CD4-positive, alpha-beta T cell treated with Interleukin-6 at 100 ng/mL for 8 hours (primary cell): ENCODE measurements around the gene TAX1BP1.

ENCODE experiments used
- DNase-seq: peaks from one replicate; pipeline ENCODE4 v3.0.0-alpha.2; 2020; ENCODE audit warnings: mixed read lengths, low spot score

TAX1BP1 gene

DNA sequence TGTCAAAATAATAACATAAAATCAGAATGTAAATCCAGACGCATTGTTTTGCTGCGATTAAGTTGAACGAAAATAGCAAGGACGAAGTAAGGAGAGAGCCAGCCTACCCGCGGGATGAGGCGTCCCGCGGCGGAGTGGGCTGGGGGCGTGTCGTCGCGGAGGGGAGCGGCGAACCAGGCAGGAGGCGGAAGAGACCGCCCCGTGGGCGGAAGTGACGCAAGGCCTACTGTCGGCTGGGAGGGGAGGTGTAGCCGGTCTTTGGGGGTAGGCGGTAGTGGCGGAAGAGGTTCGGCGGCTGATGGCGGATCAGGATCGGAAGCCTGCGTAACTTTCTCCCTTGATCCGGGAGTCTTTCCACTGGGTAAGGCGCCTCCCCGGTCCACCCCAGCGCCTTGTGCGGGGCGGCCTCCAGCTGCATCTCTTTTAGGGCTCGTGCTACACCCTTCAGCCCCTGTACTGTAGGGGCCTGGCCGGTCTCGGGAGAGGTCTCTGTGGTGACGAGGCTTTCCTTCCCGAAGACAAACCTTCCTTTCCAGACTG, at the start of gene TAX1BP1:
Gene TAX1BP1, plus strand, starts transcription at position 254 of the 540 bp plus-strand sequence. CDS start 8,363 bp downstream, outside the sequence.
- DNase-seq, result peak; percentile 95

DNA sequence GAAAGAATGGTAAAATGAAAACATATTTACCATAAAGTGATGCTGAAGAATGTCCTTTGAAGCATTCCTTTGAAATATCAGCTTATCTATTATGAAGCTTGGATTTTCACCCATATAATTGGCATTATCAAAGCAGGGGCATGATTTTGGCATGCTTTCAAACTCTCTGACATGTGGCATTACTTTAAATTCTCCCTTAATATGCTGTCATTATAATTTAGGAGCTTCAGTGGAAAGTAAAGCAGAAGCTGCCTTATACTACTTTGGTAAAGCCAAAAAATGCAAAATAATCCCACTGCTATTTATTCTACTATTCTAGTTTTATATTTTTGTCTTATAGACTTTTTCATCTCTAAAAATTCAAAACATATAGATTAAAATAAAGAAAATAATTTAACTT, 49.3 kb upstream of the TAX1BP1 start:
- no peak for DNase-seq

DNA sequence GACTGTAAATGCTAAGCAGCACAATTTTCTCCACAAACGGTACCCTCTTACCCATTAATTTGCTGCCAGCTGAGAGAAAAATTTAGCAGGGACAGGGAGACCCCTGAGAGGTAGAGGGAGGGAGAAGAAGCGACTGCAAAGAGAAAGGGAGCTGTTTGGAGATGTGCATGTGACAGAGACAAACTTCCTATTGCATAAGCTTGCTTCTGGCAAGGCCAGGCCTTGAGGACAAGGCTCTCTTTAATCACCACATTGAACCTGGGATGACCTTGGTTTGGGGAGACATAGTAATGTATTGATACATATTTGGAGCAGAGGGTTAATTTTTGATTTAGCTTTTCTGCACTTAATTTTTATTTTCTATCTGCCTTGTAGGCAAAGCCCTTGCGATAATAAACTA, 46.2 kb upstream of the TAX1BP1 start:
- DNase-seq, result no peak

DNA sequence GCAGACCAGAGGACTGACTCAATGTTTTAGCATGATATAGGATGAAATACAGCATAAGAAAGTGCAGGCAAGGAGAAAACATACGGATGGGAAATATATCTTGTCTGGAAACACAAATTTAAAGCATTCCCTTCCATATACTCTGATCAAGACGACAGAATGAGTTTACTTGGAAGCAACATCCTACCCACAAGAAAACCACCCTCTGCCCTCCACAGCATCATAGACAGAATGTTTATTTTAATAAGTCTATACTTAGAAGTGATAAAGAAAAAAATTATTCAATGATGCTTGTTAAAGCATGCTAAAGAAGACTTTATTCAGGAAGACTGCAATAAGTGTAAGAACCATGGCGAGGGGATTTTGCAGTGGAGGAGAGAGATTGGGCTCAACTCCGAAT, 44.9 kb upstream of the TAX1BP1 start:
- no peak for DNase-seq

GRCh38 chr7:27697861-27698430, 42.0 kb upstream of the TAX1BP1 start:
- DNase-seq, result no peak

- DNase-seq, result no peak
Observed at GRCh38 chr7:27699751-27700150, 40.2 kb upstream of the TAX1BP1 start.

GRCh38 chr7:27700501-27700900, 39.5 kb upstream of the TAX1BP1 start:
- DNase-seq, result no peak

- no peak for DNase-seq
Observed at GRCh38 chr7:27703181-27703580, 36.8 kb upstream of the TAX1BP1 start.

DNA sequence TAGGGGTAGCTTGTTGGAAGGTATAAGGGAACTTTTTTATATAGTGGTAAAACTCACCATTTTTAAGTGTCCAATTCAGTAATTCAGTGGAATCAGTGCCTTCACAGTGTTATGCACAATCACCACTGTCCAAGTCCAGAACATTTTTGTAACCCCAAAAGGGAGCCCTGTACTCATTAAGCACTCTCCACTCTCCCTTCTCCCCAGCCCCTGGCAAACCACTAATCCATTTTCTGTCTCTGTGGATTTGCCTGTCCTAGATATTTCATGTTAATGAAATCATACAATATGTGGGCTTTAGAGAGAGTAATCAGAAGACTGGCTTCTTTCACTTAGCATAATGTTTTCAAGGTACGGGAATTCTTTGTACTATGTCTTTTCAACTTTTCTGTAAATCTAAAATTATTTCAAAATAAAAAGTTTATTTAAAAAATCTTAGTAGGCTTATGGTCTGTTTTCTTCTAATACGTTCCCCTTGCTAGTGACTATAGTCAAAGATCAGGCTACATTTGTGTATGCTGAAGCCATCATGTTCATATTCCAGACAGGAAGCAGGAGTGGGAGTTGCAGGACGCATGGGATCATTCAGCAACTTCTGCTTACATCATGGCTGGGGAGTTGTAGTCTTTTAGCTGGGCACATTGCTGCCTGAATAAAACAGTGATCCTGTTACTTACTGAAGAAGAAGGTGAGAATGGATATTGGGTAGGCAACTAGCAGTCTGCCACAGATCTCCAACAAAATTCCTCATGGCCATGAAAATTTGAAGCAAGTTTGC, 35.4 kb upstream of the TAX1BP1 start:
- no peak for DNase-seq

DNA sequence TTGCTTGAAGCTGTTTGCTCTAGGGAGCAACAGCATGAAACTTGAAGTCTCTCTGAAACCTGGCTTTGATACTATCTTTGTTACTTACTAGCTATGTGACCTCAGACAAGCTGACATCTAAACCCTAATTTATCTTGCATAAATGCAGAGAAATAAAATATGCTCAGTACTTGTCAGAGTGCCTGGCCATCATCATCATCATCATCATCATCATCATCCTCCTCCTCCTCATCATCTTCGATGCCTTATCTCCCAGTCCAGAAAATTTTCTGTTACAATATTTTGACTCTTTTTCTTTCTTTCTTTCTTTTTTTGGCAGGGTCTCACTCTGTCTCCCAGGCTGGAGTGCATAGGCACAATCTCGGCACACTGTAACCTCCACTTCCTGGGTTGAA, 34.8 kb upstream of the TAX1BP1 start:
- DNase-seq, result no peak

DNA sequence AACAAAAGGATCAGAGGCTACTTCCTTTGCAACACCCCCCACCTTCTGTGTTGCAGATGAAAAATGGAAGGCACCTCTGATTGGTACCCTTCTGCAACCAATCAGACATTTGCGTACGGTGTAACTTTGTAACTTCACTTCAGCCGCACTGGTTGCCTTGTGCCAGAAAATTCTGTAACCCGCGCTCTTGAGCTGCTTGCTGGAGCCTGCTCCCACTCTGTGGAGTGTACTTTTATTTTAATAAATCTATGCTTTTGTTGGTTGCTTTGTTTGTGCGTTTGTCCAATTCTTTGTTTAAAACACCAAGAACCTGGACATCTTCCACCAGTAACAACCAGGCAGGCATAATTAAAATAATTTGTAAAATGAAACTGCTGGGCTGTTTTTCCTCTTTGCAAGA, 31.5 kb upstream of the TAX1BP1 start:
- no peak for DNase-seq

DNA sequence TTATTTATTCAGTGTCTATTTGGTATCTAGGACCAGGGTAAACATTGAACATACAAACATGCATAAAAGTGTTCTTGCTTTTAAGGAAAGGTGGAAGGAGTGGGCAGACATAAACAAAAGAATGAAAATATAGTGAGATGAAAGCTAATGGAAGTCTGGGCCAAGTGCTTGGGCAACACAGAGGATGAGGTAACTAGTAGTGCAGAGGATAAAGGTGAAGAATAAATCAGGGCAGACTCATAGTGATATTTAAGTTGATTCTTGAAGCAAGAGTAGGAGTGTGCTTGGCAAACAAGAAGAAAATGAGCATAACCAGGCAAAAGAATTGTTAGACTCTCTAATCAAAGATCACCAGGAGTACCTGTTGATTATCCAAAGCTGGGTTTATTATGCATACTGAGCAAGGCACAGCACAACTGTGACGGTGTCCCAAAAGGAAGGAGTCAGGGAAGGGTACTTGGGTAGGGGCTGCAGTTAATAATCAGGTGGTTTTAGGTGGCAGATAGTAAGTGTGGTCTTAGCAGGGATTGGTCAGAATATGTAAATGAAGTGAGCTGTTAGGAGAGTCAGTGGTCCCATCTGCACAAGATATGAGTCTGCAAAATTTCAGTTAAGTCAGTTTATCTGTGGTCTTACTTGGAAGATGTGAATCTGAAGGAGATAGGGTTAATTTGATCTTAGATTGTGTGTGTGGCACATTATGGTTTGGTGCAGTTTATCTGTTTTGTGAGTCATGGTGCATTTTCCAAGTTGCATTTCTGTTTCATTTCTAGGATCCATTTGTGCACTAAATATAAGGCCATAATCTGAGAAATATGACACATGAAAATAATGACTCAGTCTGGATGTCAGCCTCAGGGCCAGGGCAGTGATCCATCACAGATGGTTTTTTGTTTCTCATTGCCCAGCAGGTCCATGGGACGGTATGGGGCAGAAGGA, 30.6 kb upstream of the TAX1BP1 start:
- DNase-seq, result no peak

GRCh38 chr7:27712217-27712616, 27.7 kb upstream of the TAX1BP1 start:
- DNase-seq, result no peak

- DNase-seq, result no peak
Observed at GRCh38 chr7:27714831-27715444, 25.0 kb upstream of the TAX1BP1 start.

DNA sequence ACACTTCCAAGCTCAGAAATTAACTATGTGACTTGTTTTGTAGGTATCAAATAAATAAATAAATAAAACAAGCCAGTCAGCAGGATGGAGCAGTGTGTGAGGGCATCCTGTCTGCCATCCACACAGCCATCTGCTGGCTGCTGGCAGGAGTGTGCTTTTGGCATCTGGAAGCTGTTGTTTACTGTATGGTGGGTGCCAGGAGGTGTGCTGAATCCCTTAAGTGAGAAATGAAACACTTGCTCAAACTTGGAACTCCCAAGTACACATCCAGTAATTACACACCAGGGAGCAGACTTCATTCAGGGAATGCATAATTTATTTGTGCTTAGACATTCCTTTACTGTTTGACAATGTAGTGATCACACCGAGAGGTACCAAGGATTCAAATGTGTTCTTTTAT, 16.9 kb upstream of the TAX1BP1 start:
- no peak for DNase-seq

DNA sequence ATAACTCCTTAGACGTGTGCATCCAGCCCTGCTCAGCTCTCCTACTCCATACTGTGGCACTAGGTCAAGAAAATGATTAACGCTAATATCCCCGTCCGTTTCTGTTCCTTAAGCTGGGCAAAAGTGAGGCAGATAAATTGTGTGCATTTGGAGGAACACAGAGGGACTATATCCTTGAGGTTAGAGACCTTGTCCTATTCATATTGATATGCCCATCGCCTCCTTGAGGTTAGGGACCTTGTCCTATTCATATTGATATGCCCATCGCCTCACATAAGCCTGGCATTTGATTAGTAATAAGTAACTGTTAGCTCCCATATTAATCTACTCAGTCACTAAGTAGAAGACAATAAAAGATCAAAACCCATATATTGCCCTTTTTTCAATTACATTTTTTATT, 12.9 kb upstream of the TAX1BP1 start:
- DNase-seq, result no peak

DNA sequence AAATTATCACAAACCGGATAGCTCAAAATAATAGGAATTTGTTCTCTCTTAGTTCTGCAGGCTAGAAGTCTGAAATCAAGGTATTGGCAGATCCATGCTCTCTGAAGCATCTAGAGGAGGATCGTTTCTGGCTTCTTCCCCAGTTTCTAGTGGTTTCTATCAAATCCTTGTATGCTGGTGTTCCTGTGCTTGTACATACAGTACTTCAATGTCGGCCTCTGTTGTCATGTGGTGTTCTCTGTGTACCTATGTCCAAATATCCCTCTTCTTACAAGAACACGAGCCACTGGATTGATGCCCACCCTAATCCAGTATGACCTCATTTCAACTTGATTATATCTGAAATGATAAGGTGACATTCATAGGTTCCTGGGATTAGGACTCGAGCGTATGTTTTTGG, 9.8 kb upstream of the TAX1BP1 start:
- DNase-seq, result no peak

GRCh38 chr7:27734583-27734982, 5.4 kb upstream of the TAX1BP1 start:
- DNase-seq, result no peak

GRCh38 chr7:27735165-27735564, 4.8 kb upstream of the TAX1BP1 start:
- no peak for DNase-seq

GRCh38 chr7:27735831-27736230, 4.1 kb upstream of the TAX1BP1 start:
- no peak for DNase-seq

- no peak for DNase-seq
Observed at GRCh38 chr7:27737178-27737577, 2.8 kb upstream of the TAX1BP1 start.

DNA sequence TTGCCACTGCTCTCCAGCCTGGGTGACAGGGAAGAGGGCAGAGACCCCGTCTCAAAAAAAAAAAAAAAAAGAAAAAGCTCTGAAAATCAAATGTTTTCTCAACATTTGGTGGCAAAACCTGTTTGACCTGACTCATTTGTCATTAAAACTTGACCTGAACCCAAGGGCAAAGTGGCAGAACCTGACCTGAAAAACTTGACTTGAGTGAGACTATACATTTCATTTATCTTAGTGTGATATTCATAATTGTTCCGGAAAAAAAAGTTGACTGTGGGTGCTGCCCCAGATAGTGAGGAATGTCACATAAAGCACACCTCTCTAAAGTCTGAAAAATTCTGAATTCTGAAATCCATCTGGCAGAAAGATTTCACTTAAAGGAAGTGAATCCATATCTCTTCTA, 2.3 kb upstream of the TAX1BP1 start:
- DNase-seq, result no peak
